H1 (cell line): ENCODE measurements around the gene EIF4E3. TPM values are rescaled to one million over a fixed set of nuclear protein-coding genes. Genes with fewer than 3 reads are reported as not detected.

Source experiments
- CHD1 ChIP-seq: IDR thresholded peaks from 2 replicates; pipeline ENCODE4 v1.6.1; 2012; ENCODE audit warnings: low read depth, low read length, improper control_type of control experiment
- KDM1A ChIP-seq: fragments of 200-600, 300-600 bp; sonication (generic); IDR thresholded peaks from 2 replicates; pipeline ENCODE4 v1.7.1; 2016; ENCODE audit warnings: mild to moderate bottlenecking, low read length, borderline replicate concordance
- POLR2AphosphoS5 ChIP-seq: IDR thresholded peaks from 2 replicates; pipeline ENCODE4 v1.6.1; 2011; ENCODE audit warnings: low read depth, low read length
- TBP ChIP-seq: IDR thresholded peaks from 2 replicates; pipeline ENCODE4 v1.6.1; 2011; ENCODE audit warnings: low read depth, low read length, improper control_type of control experiment
- polyA plus RNA-seq, 7 experiments: library from polyadenylated mRNA; depleted of rRNA in 3 of 7; stranded (reverse) in 5 of 7; unstranded in 2 of 7; fragments of >200 nt in 5 of 7; fragments of 200-250 nt in 2 of 7; gene quantifications; 1 replicate in 5 of 7; 2 replicates in 1 of 7; 4 replicates in 1 of 7; pipeline versions ENCODE4 v1.2.1 to v1.2.3, GENCODE V29; 2011 to 2013; ENCODE audit warnings: missing spikeins in 2 of 7, mixed read lengths in 2 of 7
- total RNA-seq: library from RNA; stranded (reverse); fragmentation: NEBNext Ultra II Directional; extraction: Animal tissue kit (Norgen Biotek cat#: 25700); gene quantifications from 2 replicates; pipeline ENCODE4 v1.2.1, GENCODE V29; 2021

The EIF4E3 gene
- total and polyA plus RNA-seq, 2 of the 8 experiments (the other 6 are each of a cell fraction or from before 2014, with no cell fraction given): 5.2 to 17.0 TPM

GRCh38 chr3:71763426-71763825, 38.2 kb upstream of the EIF4E3 start (continued):
- TF ChIP-seq CHD1 (no peak), TBP (no peak), KDM1A (no peak), POLR2AphosphoS5 (no peak)
